NCI-H460 (cell line): ENCODE data around the gene LRRC26. TPM values are rescaled to one million over a fixed set of nuclear protein-coding genes. Genes with fewer than 3 reads are reported as not detected.
"Not testable (repeated sequence)": the region's sequence is repeated elsewhere in the genome, so short reads cannot be mapped to it uniquely, and the experiment has no call there.

ENCODE experiments used
- DNase-seq: peaks from one replicate; pipeline ENCODE4 v3.0.0-alpha.2; 2016; ENCODE audit warnings: low read depth; ENCODE audit errors: extremely low read depth
- small RNA-seq, 2 experiments: library from RNA; depleted of rRNA; stranded (forward); fragments of <200 nt; gene quantifications; one replicate each; pipeline ENCODE3, GENCODE V24; 2014
- total RNA-seq: library from RNA; depleted of rRNA; stranded (reverse); fragments of >200 nt; shearing (Covaris generic); gene quantifications from 2 replicates; pipeline ENCODE4 v1.2.3, GENCODE V29; 2014; rRNA removed

Gene LRRC26
- total RNA-seq, 1 experiment from 2014 or later: not detected

DNA sequence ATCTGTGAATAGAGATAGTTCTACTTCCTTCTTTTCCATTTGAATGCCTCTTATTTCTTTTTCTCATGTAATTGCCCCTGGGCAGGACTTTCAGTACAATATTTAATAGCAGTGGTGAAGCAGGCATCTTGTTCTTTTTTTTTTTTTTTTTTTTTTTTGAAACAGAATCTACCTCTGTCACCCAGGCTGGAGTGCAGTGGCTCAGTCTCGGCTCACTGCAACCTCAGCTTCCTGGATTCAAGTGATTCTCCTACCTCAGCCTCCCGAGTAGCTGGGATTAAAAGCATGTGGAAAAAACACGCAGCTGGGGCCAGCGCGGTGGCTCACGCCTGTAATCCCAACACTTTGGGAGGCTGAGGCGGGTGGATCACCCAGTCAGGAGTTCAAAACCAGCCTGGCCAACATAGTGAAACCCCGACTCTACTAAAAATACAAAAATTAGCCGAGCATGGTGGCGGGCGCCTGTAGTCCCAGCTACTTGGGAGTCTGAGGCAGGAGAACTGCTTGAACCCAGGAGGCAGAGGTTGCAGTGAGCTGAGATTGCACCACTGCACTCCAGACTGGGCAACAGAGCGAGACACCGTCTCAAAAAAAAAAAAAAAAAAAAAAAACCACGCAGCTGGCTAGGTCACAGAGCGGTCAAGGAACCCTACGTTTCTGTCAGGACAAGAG lies 46.9 kb downstream of the LRRC26 start:
- DNase-seq: not testable (repeated sequence)

GRCh38 chr9:137121927-137122795 lies 47.7 kb downstream of the LRRC26 start:
- DNase-seq: not testable (repeated sequence)

Small RNA genes lying within 50 kb of the gene (small RNA-seq; reads per million reads assigned to genes)
- 0 to 0.12 reads per million in 2 experiments for gene MIR3621

Other genes starting within 250 kb of the LRRC26 start
- gene FBXW5, start 225.3 kb downstream of the LRRC26 start, total RNA-seq: 93.0 and 112 TPM in 2 replicates
- gene C8G, start 224.8 kb downstream of the LRRC26 start, total RNA-seq: 0.92 TPM in 1 of 2 replicates, not detected in the other
- gene LCN12, start 217.8 kb downstream of the LRRC26 start, total RNA-seq: 1.2 and 1.5 TPM in 2 replicates
- gene PTGDS, start 192.5 kb downstream of the LRRC26 start, total RNA-seq: not detected in 2 replicates
- gene LCNL1, start 187.1 kb downstream of the LRRC26 start, total RNA-seq: not detected in 2 replicates
- gene PAXX, start 177.6 kb downstream of the LRRC26 start, total RNA-seq: 35.4 and 39.4 TPM in 2 replicates
- gene CLIC3, start 173.5 kb downstream of the LRRC26 start, total RNA-seq: 0.17 TPM in 1 of 2 replicates, not detected in the other
- gene ABCA2, start 141.8 kb downstream of the LRRC26 start, total RNA-seq: 21.0 and 25.0 TPM in 2 replicates
- not detected in 2 replicates for gene FUT7, start 138.0 kb downstream of the LRRC26 start, total RNA-seq
- 30.3 and 35.5 TPM in 2 replicates for gene NPDC1, start 123.9 kb downstream of the LRRC26 start, total RNA-seq
- gene ENTPD2, start 116.0 kb downstream of the LRRC26 start, total RNA-seq: not detected in 2 replicates
- gene SAPCD2, start 99.5 kb downstream of the LRRC26 start, total RNA-seq: 32.4 and 43.6 TPM in 2 replicates
- gene UAP1L1, start 92.5 kb downstream of the LRRC26 start, total RNA-seq: 3.6 and 4.0 TPM in 2 replicates
- 53.6 and 55.5 TPM in 2 replicates for gene MAN1B1, start 83.1 kb downstream of the LRRC26 start, total RNA-seq
- 111 and 116 TPM in 2 replicates for gene DPP7, start 55.3 kb downstream of the LRRC26 start, total RNA-seq
- gene GRIN1, start 30.9 kb downstream of the LRRC26 start, total RNA-seq: not detected in 2 replicates
- gene TMEM210, start 2.0 kb upstream of the LRRC26 start, total RNA-seq: not detected in 2 replicates
- 11.0 and 16.1 TPM in 2 replicates for gene ANAPC2, start 18.5 kb upstream of the LRRC26 start, total RNA-seq
- gene SSNA1, start 18.6 kb upstream of the LRRC26 start, total RNA-seq: 59.3 and 66.1 TPM in 2 replicates
- 7.4 and 8.2 TPM in 2 replicates for gene TPRN, start 30.7 kb upstream of the LRRC26 start, total RNA-seq
- gene TMEM203, start 35.6 kb upstream of the LRRC26 start, total RNA-seq: 38.8 and 39.8 TPM in 2 replicates
- gene NDOR1, start 35.6 kb upstream of the LRRC26 start, total RNA-seq: 11.1 and 13.5 TPM in 2 replicates
- gene RNF208, start 52.2 kb upstream of the LRRC26 start, total RNA-seq: 0.37 and 0.40 TPM in 2 replicates
- gene CYSRT1, start 55.1 kb upstream of the LRRC26 start, total RNA-seq: 0.59 and 1.4 TPM in 2 replicates
- not detected in 2 replicates for gene RNF224, start 57.5 kb upstream of the LRRC26 start, total RNA-seq
- gene SLC34A3, start 60.9 kb upstream of the LRRC26 start, total RNA-seq: not detected in 2 replicates
- gene TUBB4B, start 71.2 kb upstream of the LRRC26 start, total RNA-seq: 167 and 171 TPM in 2 replicates
- gene STPG3, start 81.2 kb upstream of the LRRC26 start, total RNA-seq: not detected in 2 replicates
- gene NELFB, start 85.3 kb upstream of the LRRC26 start, total RNA-seq: 41.5 and 43.8 TPM in 2 replicates
- gene TOR4A, start 107.7 kb upstream of the LRRC26 start, total RNA-seq: 30.5 and 32.0 TPM in 2 replicates
- 5.1 and 8.9 TPM in 2 replicates for gene NRARP, start 132.2 kb upstream of the LRRC26 start, total RNA-seq